Neural progenitor cell (in vitro differentiated cells): ENCODE measurements around the gene WNK1.

Experiments
- EZH2 ChIP-seq: fragments of 200-600 bp; sonication (generic); IDR thresholded peaks from 2 replicates; pipeline ENCODE4 v1.6.1; 2017; ENCODE audit warnings: antibody characterized with exemption, mild to moderate bottlenecking, moderate library complexity
- TF ChIP-seq, protein P1 (sequence below): fragments of 200-600 bp; sonication (generic); IDR thresholded peaks from 2 replicates; pipeline ENCODE4 v1.5.1; 2017; ENCODE audit warnings: antibody characterized with exemption, mild to moderate bottlenecking

DNA sequence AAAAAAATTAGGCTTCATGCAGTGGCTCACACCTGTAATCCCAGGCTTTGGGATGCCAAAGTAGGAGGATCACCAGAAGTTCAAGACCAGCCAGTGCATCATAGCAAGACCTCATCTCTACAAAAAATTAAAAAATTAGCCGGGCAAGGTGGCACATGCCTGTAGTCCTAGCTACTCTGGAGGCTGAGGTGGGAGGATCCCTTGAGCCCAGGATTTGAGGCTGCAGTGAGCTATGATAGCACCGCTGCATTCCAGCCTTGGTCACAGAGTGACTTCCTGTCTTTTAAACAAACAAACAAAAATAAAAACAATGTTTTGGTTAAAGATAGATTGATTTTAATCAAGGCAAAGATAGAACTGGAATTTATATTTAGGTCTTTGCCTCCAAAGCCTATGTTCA is 60.6 kb downstream of the WNK1 start:
- no peak for TF ChIP-seq EZH2
- TF ChIP-seq, protein P1, sequence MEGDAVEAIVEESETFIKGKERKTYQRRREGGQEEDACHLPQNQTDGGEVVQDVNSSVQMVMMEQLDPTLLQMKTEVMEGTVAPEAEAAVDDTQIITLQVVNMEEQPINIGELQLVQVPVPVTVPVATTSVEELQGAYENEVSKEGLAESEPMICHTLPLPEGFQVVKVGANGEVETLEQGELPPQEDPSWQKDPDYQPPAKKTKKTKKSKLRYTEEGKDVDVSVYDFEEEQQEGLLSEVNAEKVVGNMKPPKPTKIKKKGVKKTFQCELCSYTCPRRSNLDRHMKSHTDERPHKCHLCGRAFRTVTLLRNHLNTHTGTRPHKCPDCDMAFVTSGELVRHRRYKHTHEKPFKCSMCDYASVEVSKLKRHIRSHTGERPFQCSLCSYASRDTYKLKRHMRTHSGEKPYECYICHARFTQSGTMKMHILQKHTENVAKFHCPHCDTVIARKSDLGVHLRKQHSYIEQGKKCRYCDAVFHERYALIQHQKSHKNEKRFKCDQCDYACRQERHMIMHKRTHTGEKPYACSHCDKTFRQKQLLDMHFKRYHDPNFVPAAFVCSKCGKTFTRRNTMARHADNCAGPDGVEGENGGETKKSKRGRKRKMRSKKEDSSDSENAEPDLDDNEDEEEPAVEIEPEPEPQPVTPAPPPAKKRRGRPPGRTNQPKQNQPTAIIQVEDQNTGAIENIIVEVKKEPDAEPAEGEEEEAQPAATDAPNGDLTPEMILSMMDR: no peak
